GM18505 (cell line): Measurements from ENCODE around the gene STK25.

ENCODE experiments used
- ATAC-seq: cut with Tn5 transposase; IDR thresholded peaks from one replicate; pipeline ENCODE4 v1.9.1; 2021; ENCODE audit not compliant: unreplicated experiment
- POLR2A ChIP-seq: IDR thresholded peaks from 4 replicates; pipeline ENCODE4 v1.6.1; 2011; ENCODE audit warnings: borderline replicate concordance; ENCODE audit not compliant: insufficient read depth, insufficient read length; ENCODE audit errors: extremely low read depth

The STK25 gene

DNA sequence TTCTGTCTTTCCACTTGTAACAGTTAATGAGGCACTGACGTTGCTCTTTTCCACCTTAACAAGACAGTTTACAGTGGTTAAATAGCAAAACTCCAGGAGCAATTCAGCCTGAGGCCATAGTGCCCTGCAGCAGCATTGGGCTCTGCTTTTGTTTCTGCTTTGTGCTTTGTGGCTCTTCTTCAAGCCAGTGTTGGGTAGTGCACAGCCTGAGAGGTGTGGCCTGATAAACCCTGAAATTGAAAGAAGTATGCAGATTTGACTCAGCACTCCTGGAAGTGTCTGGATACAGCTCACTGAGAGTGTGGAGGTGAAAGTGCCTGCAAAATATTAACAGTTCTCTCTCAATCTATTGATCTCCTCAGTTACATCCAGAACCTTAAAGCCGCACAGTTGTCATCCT, 63.0 kb downstream of the STK25 start:
- no peak for ATAC-seq
- TF ChIP-seq POLR2A: no peak

DNA sequence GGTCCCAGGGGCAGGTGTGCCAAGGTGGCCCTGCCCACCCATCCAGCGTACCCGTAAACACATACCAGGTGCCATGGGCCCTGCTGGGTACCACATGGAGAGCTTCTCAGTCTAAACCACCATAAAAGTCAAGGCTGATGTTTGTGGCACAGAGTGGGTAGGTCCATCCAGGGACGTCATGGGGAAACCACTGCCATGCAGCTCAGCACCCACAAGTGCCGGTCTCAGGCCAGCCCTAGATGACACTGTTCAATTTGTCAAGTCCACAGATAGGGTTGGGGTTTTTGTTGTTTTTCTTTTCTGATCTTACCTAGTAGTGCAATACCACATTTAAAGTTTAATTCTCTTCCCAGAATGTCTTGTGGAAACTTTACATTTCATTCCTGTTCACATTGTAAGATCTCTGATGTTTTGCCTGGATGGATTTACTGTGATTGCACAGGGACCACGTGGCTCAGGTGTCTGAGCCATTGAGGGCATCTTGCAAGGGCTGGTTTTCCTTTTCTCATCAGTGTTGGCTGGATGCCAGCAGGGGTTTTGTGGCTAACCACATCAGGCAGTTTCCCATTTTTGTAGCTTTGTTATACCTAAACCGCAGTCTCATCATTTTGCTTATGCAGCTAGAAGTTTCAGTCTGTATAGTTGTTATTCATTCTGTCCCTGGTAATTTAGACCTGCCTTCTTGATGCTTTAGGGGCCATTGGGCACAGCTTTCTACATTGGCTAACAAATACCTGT, 64.7 kb downstream of the STK25 start:
- no peak for TF ChIP-seq POLR2A
- peak; percentile 63 for ATAC-seq
